Measurements from ENCODE around the gene ZNF492. TPM values are rescaled to one million over a fixed set of nuclear protein-coding genes. Genes with fewer than 3 reads are reported as not detected.

The ZNF492 gene
- total and polyA plus RNA-seq, 2 donors (not counting 3 experiments of a cell fraction or from before 2014, with no cell fraction given) = not detected

DNA sequence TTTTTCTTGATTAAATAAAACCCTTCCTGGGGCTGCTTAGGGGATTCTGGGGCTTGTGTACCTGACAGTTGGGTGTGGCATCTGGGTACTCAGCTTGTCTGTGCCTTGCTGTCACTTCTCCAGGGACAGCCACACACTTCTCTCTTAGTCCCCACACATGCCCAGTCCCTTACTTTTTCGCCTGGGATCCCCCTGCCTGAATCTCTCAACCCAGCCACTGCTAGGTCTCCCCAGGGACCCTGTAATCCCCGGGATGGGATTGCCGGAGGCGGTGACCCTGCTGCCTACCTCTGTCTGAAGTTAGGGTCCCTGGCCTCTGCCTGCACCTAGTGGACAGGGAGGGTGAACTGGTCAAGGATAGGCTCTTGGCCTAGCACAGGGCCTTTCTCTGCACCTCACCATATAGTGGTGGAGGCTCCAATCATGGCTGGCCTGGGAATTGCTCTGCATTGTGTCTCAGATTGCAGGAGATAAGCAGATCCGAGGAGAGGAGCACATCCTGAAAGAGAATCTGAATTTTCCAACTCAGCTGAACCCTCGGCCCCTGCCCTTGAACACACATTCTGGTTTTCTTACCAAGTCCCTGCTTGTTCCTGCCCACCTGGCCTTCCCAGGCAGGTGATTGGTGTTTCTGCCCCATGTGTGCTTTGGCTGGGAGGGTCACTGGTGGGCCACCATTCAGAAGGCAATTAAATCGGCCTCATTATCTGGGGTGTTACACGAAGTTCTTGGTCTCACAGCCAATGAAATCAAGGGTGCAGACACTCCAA, 8.7 kb upstream of the ZNF492 start:
- Histone ChIP-seq H3K4me3 (replicated peaks in 1 of 3; ENCODE audit: insufficient read depth in 1 of 3, low read depth in 1 of 3, low read length in 3 of 3) (no peak overlapping the region), H3K79me2 (ENCODE audit: control insufficient read depth, insufficient read depth, low read length) (no peaks in the 10 kb centered on the region), H3K9ac (replicated peaks; ENCODE audit: extremely low read depth, insufficient read depth, low read length) (no peak overlapping the region), H3K4me2 (ENCODE audit: insufficient read depth, low read length) (no peak overlapping the region), H3K4me1 (ENCODE audit: control insufficient read depth, extremely low read depth, insufficient read depth, low read length) (no peaks in the 10 kb centered on the region), H3K9me1 (replicated peaks; ENCODE audit: control insufficient read depth, extremely low read depth, insufficient read depth, low read length) (no peaks in the 10 kb centered on the region), H3K36me3 (ENCODE audit: control insufficient read depth in 2 of 2, extremely low read depth in 1 of 2, insufficient read depth in 2 of 2, low read length in 2 of 2) (no peaks in the 10 kb centered on the region), H3K27ac (ENCODE audit: insufficient read depth, low read depth, low read length) (no peak overlapping the region), H2AFZ (ENCODE audit: low read depth, low read length) (no peak overlapping the region), H3K27me3 (ENCODE audit: control insufficient read depth in 2 of 2, insufficient read depth in 2 of 2, low read length in 2 of 2) (no peaks in the 10 kb centered on the region), H4K20me1 (replicated peaks; ENCODE audit: control insufficient read depth, extremely low read depth, insufficient read depth, low read length) (no peaks in the 10 kb centered on the region), H3K9me3 (replicated peaks; ENCODE audit: control insufficient read depth, insufficient read depth, low read length) (peaks cover 11% of the 10 kb centered on the region)
- ChIA-PET POLR2A (no interaction called here), CTCF (no interaction called here)
- intact Hi-C loops (cut with micrococcal nuclease) = no loop called here
- dilution Hi-C loops (cut with MboI; ENCODE audit: extremely low pct_ligation_motif_present, low sequenced_read_pairs) = no loop called here
- no peak for FAIRE-seq
- no peak for DNase-seq (ENCODE audit: low read depth, low spot score)
- BruUV-seq (replicated peaks) = no TSS peak
- TF ChIP-seq POLR2A (IDR thresholded peaks at IDR 0.05; ENCODE audit: low read depth, low read length) = no peak
- TF ChIP-seq, protein P1, sequence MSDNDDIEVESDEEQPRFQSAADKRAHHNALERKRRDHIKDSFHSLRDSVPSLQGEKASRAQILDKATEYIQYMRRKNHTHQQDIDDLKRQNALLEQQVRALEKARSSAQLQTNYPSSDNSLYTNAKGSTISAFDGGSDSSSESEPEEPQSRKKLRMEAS (IDR thresholded peaks at IDR 0.05; ENCODE audit: insufficient read depth, insufficient read length) = no peak
- no peak for TF ChIP-seq GATA2 (IDR thresholded peaks at IDR 0.05; ENCODE audit: insufficient read depth, insufficient read length, low read depth, low read length)
- no peak for TF ChIP-seq EZH2 (IDR thresholded peaks at IDR 0.05; ENCODE audit: borderline replicate concordance, low read depth, low read length, severe bottlenecking)
- no peak for TF ChIP-seq FOS (IDR thresholded peaks at IDR 0.05; ENCODE audit: borderline replicate concordance, insufficient read depth, low read length)
- TF ChIP-seq, protein P2, sequence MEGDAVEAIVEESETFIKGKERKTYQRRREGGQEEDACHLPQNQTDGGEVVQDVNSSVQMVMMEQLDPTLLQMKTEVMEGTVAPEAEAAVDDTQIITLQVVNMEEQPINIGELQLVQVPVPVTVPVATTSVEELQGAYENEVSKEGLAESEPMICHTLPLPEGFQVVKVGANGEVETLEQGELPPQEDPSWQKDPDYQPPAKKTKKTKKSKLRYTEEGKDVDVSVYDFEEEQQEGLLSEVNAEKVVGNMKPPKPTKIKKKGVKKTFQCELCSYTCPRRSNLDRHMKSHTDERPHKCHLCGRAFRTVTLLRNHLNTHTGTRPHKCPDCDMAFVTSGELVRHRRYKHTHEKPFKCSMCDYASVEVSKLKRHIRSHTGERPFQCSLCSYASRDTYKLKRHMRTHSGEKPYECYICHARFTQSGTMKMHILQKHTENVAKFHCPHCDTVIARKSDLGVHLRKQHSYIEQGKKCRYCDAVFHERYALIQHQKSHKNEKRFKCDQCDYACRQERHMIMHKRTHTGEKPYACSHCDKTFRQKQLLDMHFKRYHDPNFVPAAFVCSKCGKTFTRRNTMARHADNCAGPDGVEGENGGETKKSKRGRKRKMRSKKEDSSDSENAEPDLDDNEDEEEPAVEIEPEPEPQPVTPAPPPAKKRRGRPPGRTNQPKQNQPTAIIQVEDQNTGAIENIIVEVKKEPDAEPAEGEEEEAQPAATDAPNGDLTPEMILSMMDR (IDR thresholded peaks at IDR 0.05; ENCODE audit: extremely low read depth in 1 of 2, insufficient read depth in 1 of 2, low read depth in 1 of 2, low read length in 2 of 2) = no peak
- TF ChIP-seq MYC (IDR thresholded peaks at IDR 0.05; ENCODE audit: low read depth, low read length) = no peak
- no peak for TF ChIP-seq POLR2AphosphoS5 (IDR thresholded peaks at IDR 0.05; ENCODE audit: insufficient read depth, low read depth, low read length)
- TF ChIP-seq JUN (IDR thresholded peaks at IDR 0.05; ENCODE audit: borderline replicate concordance, insufficient read depth, insufficient read length, low read depth) = no peak
